GM13977 (cell line): ENCODE results near the gene WDR72.

Experiments used
- DNase-seq: peaks from one replicate; pipeline ENCODE4 v3.0.0; 2012; ENCODE audit warnings: low spot score
- CTCF ChIP-seq: IDR thresholded peaks from 2 replicates; pipeline ENCODE4 v1.5.1; 2012; ENCODE audit warnings: mild to moderate bottlenecking, control low read depth; ENCODE audit not compliant: insufficient read depth; ENCODE audit errors: extremely low read depth, missing control alignments
- in situ Hi-C: fragments of 300-500 bp; cut with MboI; formaldehyde crosslinking; loops from one replicate; pipeline ENCODE4 v1.12.0; 2022; ENCODE audit warnings: low sequenced_read_pairs, low pct_unique_long_range_greater_than_20kb, mixed read lengths, inconsistent platforms; ENCODE audit not compliant: unreplicated experiment

WDR72 gene

GRCh38 chr15:53759411-53759931 lies at the start of gene WDR72:
Gene WDR72 (minus strand): TSS chr15:53759663. CDS start chr15:53733149, 26,514 bp downstream.
- no peak for DNase-seq
- TF ChIP-seq CTCF: no peak
- in situ Hi-C loops: no loop called here

- peak; percentile 7 for DNase-seq
- peak; percentile 54 for TF ChIP-seq CTCF
- in situ Hi-C loops: no loop called here
These were observed 48.7 kb upstream of the WDR72 start for GRCh38 chr15:53808058-53808706.

GRCh38 chr15:53807501-53807900 lies 48.0 kb upstream of the WDR72 start:
- no peak for DNase-seq
- no peak for TF ChIP-seq CTCF
- in situ Hi-C loops: no loop called here

GRCh38 chr15:53802672-53803071 lies 43.2 kb upstream of the WDR72 start:
- DNase-seq: no peak
- in situ Hi-C loops: no loop called here
- no peak for TF ChIP-seq CTCF

- in situ Hi-C loops: no loop called here
- no peak for DNase-seq
- TF ChIP-seq CTCF: no peak
These were observed 32.1 kb upstream of the WDR72 start for GRCh38 chr15:53791581-53791980.

- DNase-seq: no peak
- no peak for TF ChIP-seq CTCF
- in situ Hi-C loops: no loop called here
These were observed 30.4 kb upstream of the WDR72 start for GRCh38 chr15:53789654-53790375.
